Keratinocyte (primary cell): ENCODE results near the gene TRMT61B.

Source experiments
- CTCF ChIP-seq, 3 experiments: IDR thresholded peaks in 1 of 3; conservative IDR thresholded peaks in 1 of 3; optimal IDR thresholded peaks in 1 of 3; 2 replicates in 2 of 3; 3 replicates in 1 of 3; pipeline versions ENCODE3 to v1.5.1; 2011; ENCODE audit warnings: low read length in 3 of 3, mild to moderate bottlenecking in 3 of 3, moderate library complexity in 2 of 3, control low read depth in 1 of 3, inconsistent platforms in 1 of 3; ENCODE audit not compliant: insufficient read depth in 2 of 3; ENCODE audit errors: extremely low read depth in 1 of 3
- EZH2 ChIP-seq: IDR thresholded peaks from one replicate; pipeline ENCODE4 v1.6.1; 2012; ENCODE audit warnings: inconsistent platforms, mild to moderate bottlenecking, low read length, moderate library complexity

- TF ChIP-seq CTCF (optimal IDR thresholded peaks at IDR 0.05 in 1 of 3, IDR thresholded peaks at IDR 0.05 in 1 of 3, conservative IDR thresholded peaks at IDR 0.05 in 1 of 3; ENCODE audit: extremely low read depth in 1 of 3, insufficient read depth in 2 of 3, low read length in 3 of 3) (no peak), EZH2 (no peak)
Observed at GRCh38 chr2:28904802-28905457, 34.8 kb upstream of the TRMT61B start.
